GM19463 (cell line): ENCODE results near the gene KCNAB1.
"Not testable (repeated sequence)": the region's sequence is repeated elsewhere in the genome, so short reads cannot be mapped to it uniquely, and the experiment has no call there.

Experiments
- ATAC-seq: cut with Tn5 transposase; IDR thresholded peaks from one replicate; pipeline ENCODE4 v1.9.1; 2021; ENCODE audit warnings: mild to moderate bottlenecking, moderate library complexity; ENCODE audit not compliant: unreplicated experiment

KCNAB1 gene

GRCh38 chr3:156259896-156260295, 139.5 kb downstream of the KCNAB1 start:
- ATAC-seq: no peak

- ATAC-seq: no peak
These were observed 140.0 kb downstream of the KCNAB1 start for GRCh38 chr3:156260331-156260730.

- ATAC-seq: no peak
These were observed 144.4 kb downstream of the KCNAB1 start for GRCh38 chr3:156264771-156265170.

- ATAC-seq: no peak
These were observed 151.1 kb downstream of the KCNAB1 start for GRCh38 chr3:156271508-156271907.

GRCh38 chr3:156271995-156272719, 151.8 kb downstream of the KCNAB1 start:
- ATAC-seq: no peak

- no peak for ATAC-seq
These were observed 152.8 kb downstream of the KCNAB1 start for GRCh38 chr3:156273111-156273694.

GRCh38 chr3:156274791-156275190, 154.4 kb downstream of the KCNAB1 start:
- no peak for ATAC-seq

GRCh38 chr3:156284637-156285036, 164.3 kb downstream of the KCNAB1 start:
- ATAC-seq: not testable (repeated sequence)

GRCh38 chr3:156285626-156286025, 165.2 kb downstream of the KCNAB1 start:
- no peak for ATAC-seq

GRCh38 chr3:156290924-156291271, 170.5 kb downstream of the KCNAB1 start:
- no peak for ATAC-seq

GRCh38 chr3:156291272-156292123, 171.1 kb downstream of the KCNAB1 start:
- no peak for ATAC-seq

GRCh38 chr3:156293566-156293965, 173.2 kb downstream of the KCNAB1 start:
- no peak for ATAC-seq

GRCh38 chr3:156297582-156297981, 177.2 kb downstream of the KCNAB1 start:
- no peak for ATAC-seq

- ATAC-seq: no peak
These were observed 177.6 kb downstream of the KCNAB1 start for GRCh38 chr3:156298014-156298413.

- ATAC-seq: no peak
These were observed 178.6 kb downstream of the KCNAB1 start for GRCh38 chr3:156298938-156299337.

- no peak for ATAC-seq
These were observed 179.2 kb downstream of the KCNAB1 start for GRCh38 chr3:156299569-156299968.

- ATAC-seq: no peak
These were observed 180.0 kb downstream of the KCNAB1 start for GRCh38 chr3:156300371-156300770.

GRCh38 chr3:156300929-156301840, 180.8 kb downstream of the KCNAB1 start:
- no peak for ATAC-seq

- ATAC-seq: no peak
These were observed 182.8 kb downstream of the KCNAB1 start for GRCh38 chr3:156303001-156303707.

- no peak for ATAC-seq
These were observed 184.0 kb downstream of the KCNAB1 start for GRCh38 chr3:156304406-156304805.
